ENCODE measurements around the gene DNAAF5.

Gene DNAAF5

GRCh38 chr7:696426-696811 lies 30.1 kb upstream of the DNAAF5 start:
- DNase-seq (ENCODE audit: low read depth): no peak
- TF ChIP-seq CTCF (IDR thresholded peaks at IDR 0.05; ENCODE audit: insufficient read depth, low read depth, low read length, missing control alignments): no peak

DNA sequence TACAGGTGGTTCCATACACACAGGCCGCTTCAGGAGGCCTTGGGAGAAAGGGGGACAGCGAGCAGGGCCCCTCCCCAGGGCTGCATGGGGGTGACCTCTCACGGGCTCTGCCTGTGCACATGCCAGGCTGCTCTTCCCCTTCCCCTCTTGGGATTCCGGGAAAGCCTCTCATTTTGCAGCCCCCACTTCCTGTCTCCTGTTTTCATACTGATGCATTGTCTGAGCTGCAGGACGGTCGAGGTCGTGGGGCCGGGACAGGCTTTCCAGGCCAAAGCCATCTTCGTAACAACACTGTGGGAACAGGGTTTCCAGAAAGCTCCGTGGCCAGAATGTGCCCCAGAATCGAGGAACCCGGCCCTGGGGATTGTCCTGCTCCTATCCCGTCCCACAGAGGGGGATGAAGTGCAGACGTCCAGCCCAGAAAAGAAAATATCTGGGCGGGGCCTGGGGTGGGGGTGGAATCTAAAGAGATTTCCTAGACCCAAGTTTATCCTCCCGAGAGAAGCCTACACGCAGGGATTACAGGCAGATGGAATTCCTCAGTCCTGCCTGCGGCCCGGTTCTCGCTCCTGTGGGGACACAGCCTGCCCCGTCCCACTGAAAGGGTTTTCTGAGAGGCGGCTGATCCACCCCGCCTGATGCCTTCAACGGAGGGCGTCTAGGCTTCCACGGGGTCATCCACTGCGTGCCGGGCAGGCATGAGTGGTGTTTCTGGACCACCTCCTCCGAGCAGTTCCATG lies 29.5 kb upstream of the DNAAF5 start:
- TF ChIP-seq CTCF (IDR thresholded peaks at IDR 0.05; ENCODE audit: insufficient read depth, low read depth, low read length, missing control alignments): no peak
- no peak overlapping the region for H3K4me3 ChIP-seq (ENCODE audit: low read length)
- DNase-seq (ENCODE audit: low read depth): no peak

More at GRCh38 chr7:696426-696811, 30.1 kb upstream of the DNAAF5 start:
- no peak overlapping the region for H3K4me3 ChIP-seq (ENCODE audit: low read length)

- peak; percentile 14 for DNase-seq (ENCODE audit: low read depth)
- no peak for TF ChIP-seq CTCF (IDR thresholded peaks at IDR 0.05; ENCODE audit: insufficient read depth, low read depth, low read length, missing control alignments)
Observed at GRCh38 chr7:698515-699475, 27.7 kb upstream of the DNAAF5 start.

GRCh38 chr7:699476-700170 lies 26.9 kb upstream of the DNAAF5 start:
- no peak for TF ChIP-seq CTCF (IDR thresholded peaks at IDR 0.05; ENCODE audit: insufficient read depth, low read depth, low read length, missing control alignments)
- no peak for DNase-seq (ENCODE audit: low read depth)
- no peak overlapping the region for H3K4me3 ChIP-seq (ENCODE audit: low read length)

More at GRCh38 chr7:698515-699475, 27.7 kb upstream of the DNAAF5 start:
- no peak overlapping the region for H3K4me3 ChIP-seq (ENCODE audit: low read length)

DNA sequence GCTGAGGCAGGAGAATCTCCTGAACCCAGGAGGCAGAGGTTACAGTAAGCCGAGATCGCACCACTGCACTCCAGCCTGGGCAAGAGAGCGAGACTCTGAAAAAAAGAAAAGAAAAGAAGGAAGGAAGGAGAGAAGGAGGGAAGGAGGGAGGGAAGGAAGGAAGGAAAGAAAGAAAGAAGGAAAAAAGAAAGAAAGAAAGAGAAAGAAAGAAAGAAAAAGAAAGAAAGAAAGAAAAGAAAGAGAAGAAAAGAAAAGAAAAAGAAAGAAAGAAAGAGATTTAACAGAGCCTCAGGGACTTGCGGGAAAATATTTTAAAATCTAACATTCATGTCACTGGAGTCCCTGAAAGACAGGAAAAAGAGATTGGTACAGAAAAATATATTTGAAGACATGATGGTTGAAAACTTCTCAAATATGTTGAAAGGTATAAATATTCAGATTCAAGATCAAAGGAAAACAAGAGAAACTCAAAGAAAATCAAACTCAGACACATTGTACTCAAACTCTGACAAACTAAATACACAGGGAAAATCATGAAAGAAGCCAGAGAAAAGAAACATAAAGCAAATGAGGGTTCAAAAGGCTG lies 25.3 kb upstream of the DNAAF5 start:
- no peak for TF ChIP-seq CTCF (IDR thresholded peaks at IDR 0.05; ENCODE audit: insufficient read depth, low read depth, low read length, missing control alignments)
- DNase-seq (ENCODE audit: low read depth): no peak
- no peak overlapping the region for H3K4me3 ChIP-seq (ENCODE audit: low read length)

DNA sequence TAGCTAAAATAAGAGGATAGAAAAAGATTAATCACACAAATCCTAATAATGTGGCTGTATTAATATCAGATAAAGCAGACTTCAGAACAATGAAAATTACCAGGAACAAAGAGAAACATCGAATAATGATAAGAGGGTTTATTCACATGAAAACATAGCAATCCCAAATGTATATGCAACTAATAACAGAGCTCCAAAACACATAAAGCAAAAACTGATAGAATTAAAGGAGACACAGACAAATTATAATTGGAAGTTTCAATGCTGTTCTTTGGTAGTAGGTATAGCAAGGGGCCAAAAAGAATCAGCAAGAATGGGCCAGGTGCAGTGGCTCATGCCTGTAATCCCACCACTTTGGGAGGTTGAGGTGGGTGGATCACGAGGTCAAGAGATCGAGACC lies 23.4 kb upstream of the DNAAF5 start:
- no peak for DNase-seq (ENCODE audit: low read depth)
- H3K4me3 ChIP-seq (ENCODE audit: low read length): no peak overlapping the region
- TF ChIP-seq CTCF (IDR thresholded peaks at IDR 0.05; ENCODE audit: insufficient read depth, low read depth, low read length, missing control alignments): no peak

Data from epithelial cell of esophagus (primary cell).